COR-L47 (cell line): ENCODE measurements around the gene ADRA2C.

Experiments used
- DNase-seq: peaks from one replicate; lab custom pipeline; 2025; lab: John Stamatoyannopoulos, UW

The ADRA2C gene

DNA sequence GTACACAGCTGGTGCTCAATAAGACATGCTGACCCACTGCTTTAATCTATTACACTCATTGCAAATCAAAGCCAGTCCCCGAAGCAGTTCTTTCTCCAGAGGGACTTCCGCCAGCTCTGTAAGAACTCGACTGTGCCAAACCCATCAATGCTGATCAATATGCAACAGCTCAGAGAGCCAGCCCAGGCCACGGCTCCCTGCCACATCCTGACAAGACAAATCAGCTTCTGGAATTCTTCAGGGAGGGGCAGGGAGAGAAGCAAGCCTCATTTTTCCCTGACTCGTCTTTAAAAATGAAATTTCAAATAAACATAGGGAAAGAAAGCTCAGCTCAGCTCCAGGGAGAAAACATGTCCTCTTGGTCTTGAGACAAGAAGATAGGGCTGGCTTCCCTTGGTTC lies 5.3 kb upstream of the ADRA2C start:
- no peak for DNase-seq

DNA sequence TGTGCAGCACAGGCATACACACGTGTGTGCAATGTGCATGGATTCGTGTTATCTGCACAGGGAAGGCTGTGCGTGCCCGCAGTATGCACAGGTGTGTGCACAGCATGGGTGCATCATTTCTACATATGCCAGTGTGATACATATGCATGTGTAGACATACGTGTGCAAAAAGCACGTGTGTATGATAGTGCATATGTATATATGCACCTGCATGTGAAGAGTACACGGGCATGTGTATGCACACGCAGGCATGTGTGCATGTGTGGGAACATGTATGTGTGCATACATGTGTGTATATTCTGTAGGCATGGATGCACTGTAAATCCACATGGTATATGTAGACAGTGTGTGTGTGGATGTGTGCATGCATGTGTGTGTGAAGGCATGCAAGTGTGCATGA lies 3.9 kb upstream of the ADRA2C start:
- no peak for DNase-seq

DNA sequence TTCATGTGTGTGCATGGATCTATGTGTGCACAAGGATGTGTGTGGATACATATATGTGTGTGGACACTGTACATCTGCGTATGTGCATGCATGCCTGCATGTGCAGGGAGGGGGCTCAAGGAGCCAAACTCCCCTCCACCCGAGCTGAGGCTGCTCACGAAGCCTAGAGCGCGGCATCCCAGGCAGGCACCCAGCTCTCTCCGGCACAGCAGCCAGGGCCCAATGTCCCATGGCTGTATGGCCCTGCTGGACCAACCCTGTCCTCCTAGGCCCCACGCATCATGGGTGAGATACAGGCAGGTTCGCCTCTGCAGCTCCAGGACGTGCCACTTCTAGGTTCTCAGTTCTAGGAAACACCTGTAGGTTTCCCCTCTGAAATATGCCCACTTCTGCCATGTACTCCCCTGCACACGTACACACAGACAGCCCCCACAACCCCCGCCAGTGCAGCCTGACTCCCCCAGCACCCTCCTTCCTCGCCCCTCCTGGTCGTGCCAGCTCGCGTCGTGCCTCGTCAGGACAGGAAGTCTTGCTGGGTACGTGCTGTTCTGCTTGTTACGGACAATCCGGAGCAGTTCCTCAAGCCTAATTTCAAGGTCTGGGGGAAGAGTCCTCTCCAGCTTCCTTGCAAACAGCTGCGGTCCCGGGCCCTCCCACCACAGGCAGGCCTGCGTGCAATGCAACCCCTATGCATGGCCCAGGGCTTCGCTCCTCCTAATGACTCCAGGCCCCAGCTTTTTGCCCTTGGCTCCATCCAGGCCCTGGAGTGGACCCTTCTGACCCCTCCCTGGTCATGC lies 3.2 kb upstream of the ADRA2C start:
- no peak for DNase-seq

DNA sequence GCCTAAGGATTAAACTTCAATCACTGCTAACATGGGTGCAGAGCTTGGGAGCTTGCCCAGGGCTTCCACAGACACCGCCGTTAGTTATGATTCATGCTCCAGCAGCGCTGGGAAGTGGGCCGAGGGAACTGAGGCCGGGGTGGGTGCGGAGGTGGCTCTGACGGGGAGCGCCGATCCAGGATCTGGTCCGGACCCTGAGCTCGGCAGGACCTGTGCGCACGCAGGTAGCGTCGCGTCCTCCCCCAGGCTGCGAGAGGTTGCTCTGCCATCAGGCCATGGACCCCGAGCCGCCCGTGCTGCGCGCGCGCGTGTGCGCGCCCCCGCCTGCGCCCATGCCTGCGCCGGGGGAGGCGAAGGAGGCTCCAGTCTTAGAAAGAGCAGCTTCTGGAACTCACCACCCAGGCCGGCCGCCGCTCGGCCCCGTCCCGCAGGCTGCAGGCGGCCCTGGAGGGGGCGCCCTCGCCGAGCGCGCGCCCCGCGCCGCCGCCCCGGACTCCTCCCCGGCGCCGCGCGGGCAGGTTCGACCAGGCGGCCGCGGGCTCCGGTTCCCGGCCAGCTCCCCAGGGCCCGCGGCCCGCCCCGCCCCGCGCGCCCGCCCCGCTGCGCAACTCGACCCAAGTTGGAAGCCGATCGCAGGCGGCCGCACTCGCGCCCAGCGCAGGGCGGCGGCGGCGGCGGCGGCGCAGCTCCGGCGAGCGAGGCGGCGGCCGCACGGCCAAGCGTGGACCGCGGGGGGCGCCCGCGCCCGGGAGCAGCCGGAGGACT lies 732 bp upstream of the ADRA2C start:
- DNase-seq: peak; percentile 31

DNA sequence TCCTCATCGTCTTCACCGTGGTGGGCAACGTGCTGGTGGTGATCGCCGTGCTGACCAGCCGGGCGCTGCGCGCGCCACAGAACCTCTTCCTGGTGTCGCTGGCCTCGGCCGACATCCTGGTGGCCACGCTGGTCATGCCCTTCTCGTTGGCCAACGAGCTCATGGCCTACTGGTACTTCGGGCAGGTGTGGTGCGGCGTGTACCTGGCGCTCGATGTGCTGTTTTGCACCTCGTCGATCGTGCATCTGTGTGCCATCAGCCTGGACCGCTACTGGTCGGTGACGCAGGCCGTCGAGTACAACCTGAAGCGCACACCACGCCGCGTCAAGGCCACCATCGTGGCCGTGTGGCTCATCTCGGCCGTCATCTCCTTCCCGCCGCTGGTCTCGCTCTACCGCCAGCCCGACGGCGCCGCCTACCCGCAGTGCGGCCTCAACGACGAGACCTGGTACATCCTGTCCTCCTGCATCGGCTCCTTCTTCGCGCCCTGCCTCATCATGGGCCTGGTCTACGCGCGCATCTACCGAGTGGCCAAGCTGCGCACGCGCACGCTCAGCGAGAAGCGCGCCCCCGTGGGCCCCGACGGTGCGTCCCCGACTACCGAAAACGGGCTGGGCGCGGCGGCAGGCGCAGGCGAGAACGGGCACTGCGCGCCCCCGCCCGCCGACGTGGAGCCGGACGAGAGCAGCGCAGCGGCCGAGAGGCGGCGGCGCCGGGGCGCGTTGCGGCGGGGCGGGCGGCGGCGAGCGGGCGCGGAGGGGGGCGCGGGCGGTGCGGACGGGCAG lies 792 bp downstream of the ADRA2C start:
- no peak for DNase-seq

DNA sequence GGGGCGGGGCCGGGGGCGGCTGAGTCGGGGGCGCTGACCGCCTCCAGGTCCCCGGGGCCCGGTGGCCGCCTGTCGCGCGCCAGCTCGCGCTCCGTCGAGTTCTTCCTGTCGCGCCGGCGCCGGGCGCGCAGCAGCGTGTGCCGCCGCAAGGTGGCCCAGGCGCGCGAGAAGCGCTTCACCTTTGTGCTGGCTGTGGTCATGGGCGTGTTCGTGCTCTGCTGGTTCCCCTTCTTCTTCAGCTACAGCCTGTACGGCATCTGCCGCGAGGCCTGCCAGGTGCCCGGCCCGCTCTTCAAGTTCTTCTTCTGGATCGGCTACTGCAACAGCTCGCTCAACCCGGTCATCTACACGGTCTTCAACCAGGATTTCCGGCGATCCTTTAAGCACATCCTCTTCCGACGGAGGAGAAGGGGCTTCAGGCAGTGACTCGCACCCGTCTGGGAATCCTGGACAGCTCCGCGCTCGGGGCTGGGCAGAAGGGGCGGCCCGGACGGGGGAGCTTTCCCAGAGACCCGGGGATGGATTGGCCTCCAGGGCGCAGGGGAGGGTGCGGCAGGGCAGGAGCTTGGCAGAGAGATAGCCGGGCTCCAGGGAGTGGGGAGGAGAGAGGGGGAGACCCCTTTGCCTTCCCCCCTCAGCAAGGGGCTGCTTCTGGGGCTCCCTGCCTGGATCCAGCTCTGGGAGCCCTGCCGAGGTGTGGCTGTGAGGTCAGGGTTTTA lies 1.5 kb downstream of the ADRA2C start:
- DNase-seq: no peak

DNA sequence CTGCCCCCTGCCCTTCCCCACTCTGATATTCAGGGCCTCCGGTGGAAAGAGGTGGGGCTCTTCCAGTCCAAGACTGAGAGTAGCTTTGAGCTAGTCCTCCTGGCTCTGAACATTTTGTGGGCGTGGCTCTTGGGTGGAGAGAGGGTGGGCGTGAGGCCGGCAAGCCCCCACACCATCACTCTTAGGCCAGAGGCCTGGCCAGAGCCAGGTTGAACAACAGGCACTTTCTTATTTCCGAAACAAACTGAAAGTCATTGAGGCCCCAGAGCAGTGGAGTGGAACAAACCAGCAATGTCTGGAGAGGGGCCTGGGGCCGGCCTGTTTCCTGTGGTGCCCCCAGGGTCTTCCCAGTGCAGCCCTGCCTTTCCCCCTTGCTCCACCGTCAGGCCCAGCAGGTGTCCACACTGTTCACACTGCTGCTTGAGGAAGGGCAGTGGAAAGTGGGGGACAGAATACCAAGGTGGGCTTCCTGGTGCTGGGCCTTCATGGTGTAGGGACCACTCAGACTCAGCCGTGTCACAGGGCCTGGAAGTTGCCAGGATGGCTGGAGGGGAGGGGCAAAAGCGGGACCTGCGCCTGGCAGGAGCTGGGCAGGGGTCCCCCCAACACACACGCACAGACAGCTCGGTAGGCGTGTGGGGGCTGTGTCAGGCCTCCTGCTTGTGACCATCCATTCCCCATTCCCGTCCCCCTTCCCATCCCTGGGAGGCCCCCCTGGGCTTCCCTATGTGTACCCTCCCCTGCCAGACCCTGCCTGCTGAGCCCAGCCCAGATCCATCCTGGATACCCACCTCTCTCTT lies 2.9 kb downstream of the ADRA2C start:
- DNase-seq: no peak

DNA sequence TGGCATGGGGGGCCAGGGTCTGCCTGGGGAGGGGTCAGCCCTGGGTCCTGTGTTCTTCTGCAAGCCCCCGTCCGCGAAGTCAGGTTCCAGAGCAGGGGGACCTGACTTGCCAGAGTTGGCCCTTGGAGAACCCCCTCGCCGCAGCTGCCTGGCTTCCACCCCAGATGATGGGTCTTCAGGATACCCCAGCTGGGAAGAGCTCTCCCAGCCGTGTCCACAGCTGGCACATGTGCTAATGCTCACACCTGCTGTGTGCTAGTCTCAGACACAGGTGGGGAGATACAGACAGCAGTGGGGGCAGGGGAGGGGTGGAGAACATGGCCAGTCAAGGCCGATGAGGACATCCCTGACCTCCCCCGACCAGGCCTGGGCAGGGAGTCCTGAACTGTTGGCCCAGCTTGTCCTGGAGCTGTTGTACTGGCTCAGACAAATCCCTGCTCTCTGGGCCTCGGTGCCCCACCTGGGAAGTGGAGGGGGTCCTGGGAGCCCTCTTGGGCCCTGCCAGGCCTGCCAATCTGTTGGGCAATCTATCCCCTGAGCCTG lies 3.5 kb downstream of the ADRA2C start:
- DNase-seq: no peak

DNA sequence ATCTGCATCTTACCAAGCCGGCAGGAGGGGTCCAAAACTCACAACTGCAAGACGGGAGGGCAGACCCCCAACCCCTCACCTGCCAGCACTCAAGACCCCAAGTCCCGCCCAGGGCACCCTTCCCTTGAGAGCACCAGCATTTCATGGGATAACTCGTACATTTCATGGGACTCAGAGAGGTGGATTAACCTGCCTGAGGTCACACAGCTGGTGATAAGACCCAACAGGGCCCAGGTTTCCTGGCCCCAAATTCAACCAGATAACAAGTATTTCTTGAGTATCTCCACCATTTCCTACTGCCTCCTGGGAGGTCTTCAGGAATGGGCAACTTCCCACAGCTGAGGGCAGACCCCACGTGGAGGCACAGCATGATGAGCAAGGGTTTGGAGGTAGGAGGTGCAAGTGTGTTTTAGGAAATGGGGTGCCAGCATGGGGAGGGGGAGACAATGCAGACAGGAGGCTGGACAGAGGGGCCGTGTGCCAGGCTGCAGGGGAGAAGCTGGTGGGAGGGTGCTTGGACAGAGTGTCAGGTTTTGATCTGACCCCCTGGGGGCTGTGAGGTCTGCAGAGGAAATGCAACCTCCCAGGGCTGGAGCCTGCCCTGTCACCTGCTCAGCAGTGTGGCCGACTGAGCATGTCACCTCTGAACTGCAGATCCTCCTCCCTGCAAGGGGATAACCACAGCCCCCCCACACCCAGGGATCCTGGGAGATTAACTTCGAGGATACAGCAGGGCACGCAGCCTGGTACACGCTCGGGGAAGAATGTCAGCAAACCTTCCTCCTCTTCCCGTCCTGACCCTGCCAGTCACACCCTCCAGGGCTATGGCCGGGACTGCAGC lies 4.4 kb downstream of the ADRA2C start:
- DNase-seq: no peak

DNA sequence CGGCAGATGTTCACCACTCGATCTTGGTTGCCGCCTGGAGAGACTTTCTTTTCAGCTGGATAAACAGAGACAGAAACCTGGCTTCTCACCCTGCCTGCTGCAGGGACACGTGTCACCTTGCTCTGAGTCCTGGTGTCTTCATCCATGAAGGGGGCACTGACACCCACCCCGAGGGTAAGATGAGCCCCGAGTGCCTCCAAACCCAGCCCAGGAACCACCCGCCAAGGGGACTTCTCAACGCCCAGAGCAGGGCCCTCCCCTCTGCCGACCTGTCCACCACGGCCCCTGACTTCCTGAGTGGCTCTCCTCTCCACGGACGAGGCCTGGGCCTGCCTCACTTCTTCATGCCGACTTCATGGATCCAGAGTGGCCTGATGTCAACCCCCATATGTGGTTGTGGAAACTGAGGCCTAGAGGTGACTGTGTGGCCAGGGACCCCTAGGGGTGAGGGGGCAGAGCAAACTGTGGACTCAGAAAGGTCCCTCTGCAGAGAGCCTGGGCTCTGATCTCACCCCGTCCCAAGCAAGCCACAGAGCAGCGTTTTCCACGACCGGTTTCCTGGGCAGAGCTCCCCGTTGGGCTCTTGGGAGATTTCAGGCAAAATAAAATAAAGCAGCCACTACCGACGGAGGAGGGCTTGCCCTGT lies 5.1 kb downstream of the ADRA2C start:
- no peak for DNase-seq

DNA sequence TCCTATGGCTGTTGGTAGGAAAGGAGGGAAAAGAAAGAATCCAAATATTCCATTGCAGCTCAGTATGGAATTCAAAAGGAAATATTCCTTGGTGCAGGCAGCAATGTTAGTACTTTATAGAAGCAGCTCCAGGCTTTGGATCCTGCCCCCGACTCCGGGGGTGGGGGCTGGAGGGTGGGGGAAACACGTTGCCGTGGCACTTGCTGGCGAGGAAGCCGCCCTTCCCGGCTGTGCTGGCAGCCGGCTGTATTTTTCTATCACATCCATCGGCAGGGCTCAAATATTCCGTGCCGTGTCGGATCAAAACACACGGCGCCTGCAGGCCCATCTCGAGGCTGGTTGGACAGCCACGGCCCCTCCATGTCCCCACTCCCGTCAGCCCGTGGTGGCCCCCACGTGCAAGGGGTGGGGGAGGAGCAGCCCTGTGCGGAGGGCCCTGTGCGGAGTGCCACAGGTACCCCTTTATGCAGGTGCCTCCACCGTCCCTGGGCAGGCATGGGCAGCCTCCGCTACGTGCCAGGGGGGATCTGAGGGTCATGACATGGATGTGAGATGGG lies 5.8 kb downstream of the ADRA2C start:
- DNase-seq: no peak

DNA sequence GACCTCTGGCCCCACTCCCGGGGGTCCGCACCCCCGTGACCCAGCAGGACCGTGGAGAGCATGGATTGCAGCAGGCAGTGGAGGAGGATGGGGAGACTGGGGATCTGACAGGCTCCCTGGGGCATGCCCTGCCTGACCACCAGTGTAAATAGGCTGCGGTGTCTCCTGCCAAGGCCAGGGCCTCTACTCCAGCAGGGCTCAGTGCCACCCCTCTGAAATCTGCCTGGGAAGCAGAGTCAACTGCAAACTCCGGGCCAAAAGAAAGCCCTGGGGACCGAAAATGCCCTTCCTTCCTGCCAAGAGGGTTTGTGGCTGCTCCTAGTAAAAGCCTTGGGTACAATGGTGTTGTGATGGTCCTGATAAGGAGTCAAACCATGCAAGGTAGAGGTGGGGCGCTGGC lies 6.4 kb downstream of the ADRA2C start:
- DNase-seq: no peak

DNA sequence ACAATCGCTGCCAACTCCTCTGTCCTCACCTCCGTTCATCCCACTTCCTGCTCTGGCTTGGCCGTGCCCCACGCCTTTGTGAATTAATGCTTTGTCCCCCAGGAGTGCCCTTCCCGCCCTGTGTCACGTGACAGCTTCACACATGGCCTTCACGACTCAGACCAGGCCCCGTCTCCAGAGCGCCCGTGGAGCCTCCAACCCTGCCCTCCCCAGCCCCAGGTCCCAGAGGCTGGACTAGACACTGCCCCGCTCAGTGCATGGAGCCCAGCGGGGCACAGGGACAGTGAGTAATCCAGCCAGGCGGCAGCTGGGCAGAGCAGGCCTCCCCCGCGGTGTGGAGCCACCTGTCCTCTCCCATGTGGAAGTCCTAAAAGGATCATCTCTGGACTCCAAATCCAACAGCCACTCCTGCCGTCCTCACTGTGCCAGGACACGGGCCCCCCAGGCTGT lies 7.4 kb downstream of the ADRA2C start:
- no peak for DNase-seq

DNA sequence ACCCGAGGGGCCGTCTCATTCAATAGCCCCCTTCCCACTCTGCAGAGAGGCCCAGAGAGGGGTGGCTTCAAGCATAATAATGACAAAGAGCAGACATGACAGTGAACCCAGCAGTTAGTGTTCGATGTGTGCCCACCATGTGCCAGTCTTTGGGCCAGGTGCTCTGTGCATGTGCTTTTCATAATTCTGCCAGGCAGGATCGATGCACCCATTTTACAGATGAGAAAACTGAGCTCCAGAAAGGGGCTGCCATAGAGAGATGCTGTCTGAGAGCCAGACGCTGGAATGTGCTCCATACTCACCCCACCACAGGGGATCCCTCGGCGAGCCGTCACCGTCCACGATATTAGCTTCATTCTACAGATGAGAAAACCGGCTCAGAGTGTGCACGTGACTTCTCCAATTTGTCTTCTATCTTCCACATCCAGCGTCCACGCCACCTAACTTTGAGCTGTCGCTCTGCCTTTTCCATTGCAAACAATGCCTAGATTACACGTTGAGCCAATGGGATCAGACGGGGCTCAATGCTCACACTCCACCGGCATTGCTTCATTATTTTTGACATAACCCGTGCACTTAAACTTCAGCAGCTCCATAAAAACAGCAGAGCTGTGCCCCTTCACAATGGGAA lies 8.2 kb downstream of the ADRA2C start:
- DNase-seq: no peak

DNA sequence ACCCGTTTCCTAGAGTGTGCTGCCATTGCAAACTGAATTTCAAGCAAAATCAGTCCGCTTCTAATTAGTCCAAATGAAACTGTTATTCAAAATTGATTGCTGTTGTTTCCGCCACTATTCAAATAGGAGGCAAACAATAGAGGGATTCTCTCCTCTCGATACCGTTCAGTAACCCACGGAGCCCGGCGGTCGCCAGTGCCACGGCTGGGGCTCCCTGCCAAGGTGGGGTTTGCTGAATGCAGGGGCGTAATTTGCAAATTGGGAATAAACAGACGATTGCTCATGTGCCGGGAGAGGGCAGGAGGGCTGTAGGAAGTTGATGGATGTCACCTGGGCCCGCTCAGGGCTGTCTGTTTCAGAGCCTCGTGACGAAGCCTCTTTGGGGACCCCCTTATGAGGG lies 8.8 kb downstream of the ADRA2C start:
- peak; percentile 79 for DNase-seq

DNA sequence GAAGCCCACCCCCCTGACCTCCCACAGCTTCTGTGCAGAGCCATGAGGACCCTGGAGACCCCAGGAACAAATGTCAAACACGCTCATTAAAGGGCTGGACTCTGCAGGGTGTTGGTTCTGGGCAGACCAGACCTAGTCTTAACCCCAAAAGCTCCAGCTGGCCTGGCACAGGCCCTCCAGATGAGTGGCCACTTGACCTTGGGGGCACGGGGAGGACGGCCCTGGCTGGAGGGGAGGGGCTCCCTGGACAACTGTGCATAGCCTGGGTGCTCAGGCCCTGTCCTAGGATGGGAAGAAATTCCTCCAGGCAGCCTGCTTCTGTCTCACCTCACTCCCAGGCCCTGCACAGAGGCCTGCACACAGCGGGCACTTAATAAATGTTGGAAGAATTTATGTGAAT lies 9.4 kb downstream of the ADRA2C start:
- DNase-seq: no peak

DNA sequence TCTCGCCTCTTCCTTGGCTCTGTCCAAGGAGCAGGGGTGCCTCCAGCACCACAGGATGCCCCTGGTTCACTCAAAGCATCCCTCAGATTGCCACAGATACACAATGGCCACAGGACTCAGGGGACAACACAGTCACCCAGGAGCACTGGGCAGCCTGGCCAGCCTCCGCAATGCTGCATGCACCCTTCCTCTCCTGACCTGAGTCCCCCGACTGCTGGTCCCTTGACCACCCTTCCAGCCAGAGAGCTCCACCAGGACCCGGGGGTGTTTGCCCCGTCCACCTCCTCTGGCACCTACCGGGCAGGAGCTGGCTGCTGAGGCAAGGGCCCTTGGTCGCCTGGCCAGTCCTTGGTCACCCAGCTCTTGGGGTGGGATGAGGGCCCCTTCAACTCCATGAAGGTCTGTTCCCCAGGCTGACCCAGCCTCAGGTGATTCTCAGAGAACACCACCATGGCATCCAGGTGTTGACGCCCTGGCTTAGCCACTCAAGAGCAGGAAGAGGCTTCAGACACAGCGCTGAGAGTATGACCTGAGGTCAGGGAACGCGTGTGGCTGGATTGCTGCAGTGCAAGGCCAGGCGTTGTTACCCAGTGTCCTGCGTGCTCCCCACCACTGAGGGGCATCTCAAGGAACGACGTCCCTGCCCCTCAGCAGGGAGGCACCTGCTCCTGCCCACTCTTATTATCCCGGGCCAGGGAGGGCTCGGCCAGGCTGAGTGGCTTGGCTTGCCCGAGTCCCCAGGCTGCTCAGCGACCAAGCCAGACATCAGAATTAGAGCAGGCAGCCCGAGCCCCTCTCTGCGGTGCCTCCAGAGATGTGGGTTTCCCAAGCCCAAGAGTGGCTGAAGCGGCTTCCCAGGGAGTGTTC lies 10.2 kb downstream of the ADRA2C start:
- no peak for DNase-seq

DNA sequence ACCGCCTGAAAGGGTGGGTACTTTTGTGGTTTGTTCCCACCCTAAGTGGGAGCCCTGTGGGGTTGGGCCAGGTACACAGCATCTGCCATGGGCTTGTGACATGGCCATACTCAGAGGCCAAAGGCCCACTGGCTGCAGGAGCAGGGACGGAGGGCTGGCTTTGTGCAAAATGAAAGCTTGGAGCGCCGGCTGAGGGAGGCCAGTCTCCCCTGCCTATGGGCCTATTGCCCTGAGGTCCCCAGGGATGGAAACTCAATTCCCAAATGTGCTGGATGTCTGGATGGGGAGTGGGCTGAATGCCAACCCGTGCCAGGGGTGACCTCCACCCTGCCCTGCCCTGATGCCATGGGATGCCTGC lies 10.8 kb downstream of the ADRA2C start:
- DNase-seq: no peak
